GM12874 (cell line): ENCODE results near the gene CCL11.

ENCODE experiments used
- TF ChIP-seq, protein P1 (sequence below): IDR thresholded peaks from 2 replicates; pipeline ENCODE4 v1.5.1; 2011; ENCODE audit warnings: low read depth, mild to moderate bottlenecking, control low read depth, low read length, moderate library complexity; ENCODE audit not compliant: insufficient read depth

The CCL11 gene

DNA sequence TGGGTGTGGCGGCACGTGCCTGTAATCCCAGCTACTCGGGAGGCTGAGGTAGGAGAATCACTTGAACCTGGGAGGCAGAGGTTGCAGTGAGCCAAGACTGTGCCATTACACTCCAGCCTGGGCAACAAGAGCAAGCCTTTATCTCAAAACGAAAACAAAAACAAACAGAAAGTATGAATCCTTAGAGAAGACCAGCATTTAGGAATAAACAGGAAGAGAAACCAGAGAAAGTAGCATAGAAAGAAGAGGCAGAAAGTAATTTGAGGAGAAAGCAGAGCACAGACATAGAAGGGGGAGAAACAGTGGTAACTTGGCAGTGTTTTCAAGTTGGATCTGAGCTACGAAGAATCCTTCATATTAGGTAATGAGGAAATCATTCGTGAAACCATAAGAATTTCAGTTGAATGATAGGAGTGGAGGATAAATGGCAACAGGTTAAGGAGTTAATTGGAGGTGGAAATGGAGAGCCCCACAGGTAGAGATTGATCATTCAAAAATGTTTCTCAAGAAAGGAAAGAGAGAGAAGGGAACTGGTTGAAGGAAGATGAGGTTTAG is 40.1 kb upstream of the CCL11 start:
- TF ChIP-seq, protein P1, sequence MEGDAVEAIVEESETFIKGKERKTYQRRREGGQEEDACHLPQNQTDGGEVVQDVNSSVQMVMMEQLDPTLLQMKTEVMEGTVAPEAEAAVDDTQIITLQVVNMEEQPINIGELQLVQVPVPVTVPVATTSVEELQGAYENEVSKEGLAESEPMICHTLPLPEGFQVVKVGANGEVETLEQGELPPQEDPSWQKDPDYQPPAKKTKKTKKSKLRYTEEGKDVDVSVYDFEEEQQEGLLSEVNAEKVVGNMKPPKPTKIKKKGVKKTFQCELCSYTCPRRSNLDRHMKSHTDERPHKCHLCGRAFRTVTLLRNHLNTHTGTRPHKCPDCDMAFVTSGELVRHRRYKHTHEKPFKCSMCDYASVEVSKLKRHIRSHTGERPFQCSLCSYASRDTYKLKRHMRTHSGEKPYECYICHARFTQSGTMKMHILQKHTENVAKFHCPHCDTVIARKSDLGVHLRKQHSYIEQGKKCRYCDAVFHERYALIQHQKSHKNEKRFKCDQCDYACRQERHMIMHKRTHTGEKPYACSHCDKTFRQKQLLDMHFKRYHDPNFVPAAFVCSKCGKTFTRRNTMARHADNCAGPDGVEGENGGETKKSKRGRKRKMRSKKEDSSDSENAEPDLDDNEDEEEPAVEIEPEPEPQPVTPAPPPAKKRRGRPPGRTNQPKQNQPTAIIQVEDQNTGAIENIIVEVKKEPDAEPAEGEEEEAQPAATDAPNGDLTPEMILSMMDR, result no peak

DNA sequence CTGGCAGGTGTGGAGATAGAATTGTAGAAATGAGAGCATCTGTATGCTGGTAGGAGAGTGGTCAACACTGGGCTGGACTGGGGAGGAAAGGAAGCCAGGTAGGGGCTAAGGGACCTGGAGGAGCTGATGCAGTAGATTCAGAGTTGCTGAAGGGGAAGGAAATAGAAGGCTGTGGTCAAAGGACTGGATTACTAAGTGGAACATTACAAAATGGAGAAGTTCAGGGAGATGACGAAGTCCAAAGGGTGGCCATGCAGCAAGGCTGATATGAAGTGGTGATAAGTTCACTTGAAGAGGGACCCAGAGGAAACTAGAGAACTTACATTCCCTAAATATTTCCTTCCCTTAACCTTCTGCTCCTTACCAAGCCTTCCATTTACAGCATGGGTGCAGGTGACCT is 39.1 kb upstream of the CCL11 start:
- TF ChIP-seq, protein P1, result no peak

DNA sequence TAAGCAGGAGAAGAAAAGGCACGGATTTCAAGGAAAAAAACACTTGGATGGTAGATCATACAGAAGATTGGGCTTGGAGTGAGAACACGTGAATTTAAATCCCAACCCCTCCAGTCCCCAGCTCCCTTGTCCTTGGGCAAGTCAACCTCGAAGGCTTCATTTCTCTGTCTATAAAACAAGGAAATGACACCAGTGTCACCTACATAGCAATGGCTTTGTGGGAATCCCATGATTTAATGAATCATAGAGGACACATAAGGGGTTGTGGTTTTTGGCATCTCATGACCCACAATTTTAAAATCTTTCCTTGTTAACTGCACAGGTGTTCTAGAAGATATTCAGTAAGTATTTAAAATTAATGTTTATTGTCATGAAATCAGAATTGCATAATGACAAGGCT is 38.7 kb upstream of the CCL11 start:
- TF ChIP-seq, protein P1, result no peak

- TF ChIP-seq, protein P1, result no peak
Measured at GRCh38 chr17:34248511-34249024, 37.0 kb upstream of the CCL11 start.

DNA sequence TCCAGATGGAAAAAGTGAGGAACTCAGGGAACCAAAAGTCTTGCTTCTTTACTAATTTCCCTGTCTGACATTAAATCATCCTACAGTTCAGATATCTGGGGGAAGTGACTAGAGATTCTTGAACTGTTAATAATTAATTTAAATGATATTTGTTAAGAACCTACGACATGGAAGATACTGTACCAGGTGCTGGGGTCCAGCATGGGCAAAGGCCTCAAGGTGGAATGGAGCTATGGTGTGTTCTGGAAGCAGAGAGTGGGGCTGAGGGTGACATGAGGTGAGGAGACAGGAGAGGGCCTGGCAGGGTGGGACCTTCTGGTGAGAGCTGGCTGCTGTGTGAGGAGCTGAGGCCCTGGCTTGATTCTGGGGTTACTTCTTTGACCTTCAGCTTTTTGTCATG is 36.5 kb upstream of the CCL11 start:
- TF ChIP-seq, protein P1, result no peak

GRCh38 chr17:34249478-34249877 is 36.1 kb upstream of the CCL11 start:
- TF ChIP-seq, protein P1, result no peak

GRCh38 chr17:34251186-34251585 is 34.4 kb upstream of the CCL11 start:
- TF ChIP-seq, protein P1, result no peak
